ENCODE results near the gene ATP8B1. TPM values are rescaled to one million over a fixed set of nuclear protein-coding genes. Genes with fewer than 3 reads are reported as not detected.

Gene ATP8B1
- total RNA-seq, 2 experiments from 2014 or later = 0.25 TPM; not detected in 1

GRCh38 chr18:57780706-57781347 is 22.3 kb downstream of the ATP8B1 start:
- H3K4me3 Mint-ChIP-seq = no peak overlapping the region
- ATAC-seq (ENCODE audit: low read depth) (no peak), DNase-seq (no peak)
- no peak overlapping the region for H3K27ac Mint-ChIP-seq
- POLR2A ChIA-PET = no interaction called here
- no peaks in the 10 kb centered on the region for H3K36me3 Mint-ChIP-seq
- H3K4me1 Mint-ChIP-seq = peaks cover 17% of the 10 kb centered on the region
- H3K9me3 Mint-ChIP-seq = no peaks in the 10 kb centered on the region
- H3K27me3 Mint-ChIP-seq = no peaks in the 10 kb centered on the region

GRCh38 chr18:57780318-57780705 is 22.8 kb downstream of the ATP8B1 start:
- Mint-ChIP-seq H3K27me3 (no peaks in the 10 kb centered on the region), H3K36me3 (no peaks in the 10 kb centered on the region), H3K4me1 (peaks cover 17% of the 10 kb centered on the region), H3K9me3 (no peaks in the 10 kb centered on the region), H3K27ac (no peak overlapping the region), H3K4me3 (no peak overlapping the region)
- no peak for DNase-seq
- no peak for ATAC-seq (ENCODE audit: low read depth)
- POLR2A ChIA-PET = no interaction called here

GRCh38 chr18:57776767-57777166 is 26.3 kb downstream of the ATP8B1 start:
- Mint-ChIP-seq H3K4me3 (no peak overlapping the region), H3K27me3 (no peaks in the 10 kb centered on the region), H3K9me3 (no peaks in the 10 kb centered on the region), H3K27ac (no peak overlapping the region), H3K4me1 (peaks cover 15% of the 10 kb centered on the region), H3K36me3 (no peaks in the 10 kb centered on the region)
- POLR2A ChIA-PET = no interaction called here
- DNase-seq = no peak
- no peak for ATAC-seq (ENCODE audit: low read depth)

GRCh38 chr18:57776354-57776753 is 26.8 kb downstream of the ATP8B1 start:
- peak; percentile 45 for ATAC-seq (ENCODE audit: low read depth)
- Mint-ChIP-seq H3K9me3 (no peaks in the 10 kb centered on the region), H3K27ac (peak overlapping the region; percentile 63)

GRCh38 chr18:57775937-57776336 is 27.2 kb downstream of the ATP8B1 start:
- Mint-ChIP-seq H3K4me1 (peaks cover 15% of the 10 kb centered on the region), H3K36me3 (no peaks in the 10 kb centered on the region), H3K27me3 (peaks cover 2% of the 10 kb centered on the region), H3K4me3 (no peak overlapping the region), H3K27ac (no peak overlapping the region), H3K9me3 (no peaks in the 10 kb centered on the region)
- POLR2A ChIA-PET = no interaction called here
- DNase-seq (no peak), ATAC-seq (ENCODE audit: low read depth) (no peak)

More at GRCh38 chr18:57776354-57776753, 26.8 kb downstream of the ATP8B1 start:
- Mint-ChIP-seq H3K36me3 (no peaks in the 10 kb centered on the region), H3K27me3 (peaks cover 1% of the 10 kb centered on the region), H3K4me3 (no peak overlapping the region), H3K4me1 (peaks cover 15% of the 10 kb centered on the region)
- POLR2A ChIA-PET = no interaction called here
- no peak for DNase-seq

GRCh38 chr18:57772387-57772799 is 30.7 kb downstream of the ATP8B1 start:
- peaks cover 2% of the 10 kb centered on the region for H3K27me3 Mint-ChIP-seq
- H3K4me1 Mint-ChIP-seq = peaks cover 8% of the 10 kb centered on the region
- no peaks in the 10 kb centered on the region for H3K9me3 Mint-ChIP-seq
- no peaks in the 10 kb centered on the region for H3K36me3 Mint-ChIP-seq
- DNase-seq (no peak), ATAC-seq (ENCODE audit: low read depth) (no peak)
- no peak overlapping the region for H3K27ac Mint-ChIP-seq
- POLR2A ChIA-PET = interaction anchor here (0.5 kb wide), 1 partner anchor 150 kb away, joined by 8 read pairs; no protein-coding TSS in a partner anchor
- no peak overlapping the region for H3K4me3 Mint-ChIP-seq

- peaks cover 6% of the 10 kb centered on the region for H3K4me1 Mint-ChIP-seq
- H3K36me3 Mint-ChIP-seq = peaks cover 2% of the 10 kb centered on the region
- H3K9me3 Mint-ChIP-seq = no peaks in the 10 kb centered on the region
- H3K27ac Mint-ChIP-seq = no peak overlapping the region
- DNase-seq (no peak), ATAC-seq (ENCODE audit: low read depth) (no peak)
- H3K27me3 Mint-ChIP-seq = peaks cover 2% of the 10 kb centered on the region
- no peak overlapping the region for H3K4me3 Mint-ChIP-seq
- POLR2A ChIA-PET = no interaction called here
Measured at GRCh38 chr18:57771626-57772025, 31.5 kb downstream of the ATP8B1 start.

GRCh38 chr18:57771193-57771592 is 31.9 kb downstream of the ATP8B1 start:
- peaks cover 2% of the 10 kb centered on the region for H3K36me3 Mint-ChIP-seq
- POLR2A ChIA-PET = no interaction called here
- H3K9me3 Mint-ChIP-seq = no peaks in the 10 kb centered on the region
- H3K27me3 Mint-ChIP-seq = peaks cover 2% of the 10 kb centered on the region
- DNase-seq = no peak
- H3K27ac Mint-ChIP-seq = no peak overlapping the region
- no peak overlapping the region for H3K4me3 Mint-ChIP-seq
- H3K4me1 Mint-ChIP-seq = peaks cover 1% of the 10 kb centered on the region
- ATAC-seq (ENCODE audit: low read depth) = no peak

GRCh38 chr18:57768537-57769326 is 34.4 kb downstream of the ATP8B1 start:
- POLR2A ChIA-PET = no interaction called here
- no peak for ATAC-seq (ENCODE audit: low read depth)
- Mint-ChIP-seq H3K36me3 (peaks cover 2% of the 10 kb centered on the region), H3K27ac (no peak overlapping the region), H3K4me3 (no peak overlapping the region), H3K27me3 (peaks cover 2% of the 10 kb centered on the region), H3K9me3 (no peaks in the 10 kb centered on the region), H3K4me1 (no peaks in the 10 kb centered on the region)
- DNase-seq = no peak

GRCh38 chr18:57767259-57768050 is 35.7 kb downstream of the ATP8B1 start:
- Mint-ChIP-seq H3K27ac (no peak overlapping the region), H3K9me3 (no peaks in the 10 kb centered on the region), H3K4me3 (no peak overlapping the region), H3K4me1 (no peaks in the 10 kb centered on the region), H3K27me3 (peaks cover 2% of the 10 kb centered on the region), H3K36me3 (peaks cover 2% of the 10 kb centered on the region)
- POLR2A ChIA-PET = no interaction called here
- DNase-seq (no peak), ATAC-seq (ENCODE audit: low read depth) (no peak)

GRCh38 chr18:57764995-57765394 is 38.1 kb downstream of the ATP8B1 start:
- H3K9me3 Mint-ChIP-seq = no peaks in the 10 kb centered on the region
- no peaks in the 10 kb centered on the region for H3K27me3 Mint-ChIP-seq
- no peak overlapping the region for H3K27ac Mint-ChIP-seq
- H3K36me3 Mint-ChIP-seq = peaks cover 2% of the 10 kb centered on the region
- ATAC-seq (ENCODE audit: low read depth) = no peak
- POLR2A ChIA-PET = no interaction called here
- no peak overlapping the region for H3K4me3 Mint-ChIP-seq
- H3K4me1 Mint-ChIP-seq = no peaks in the 10 kb centered on the region
- no peak for DNase-seq

GRCh38 chr18:57764087-57764486 is 39.0 kb downstream of the ATP8B1 start:
- H3K36me3 Mint-ChIP-seq = peaks cover 3% of the 10 kb centered on the region
- no peaks in the 10 kb centered on the region for H3K27me3 Mint-ChIP-seq
- POLR2A ChIA-PET = no interaction called here
- no peak overlapping the region for H3K27ac Mint-ChIP-seq
- H3K4me1 Mint-ChIP-seq = no peaks in the 10 kb centered on the region
- no peak for ATAC-seq (ENCODE audit: low read depth)
- no peak for DNase-seq
- H3K4me3 Mint-ChIP-seq = no peak overlapping the region
- H3K9me3 Mint-ChIP-seq = peaks cover under 1% of the 10 kb centered on the region

- POLR2A ChIA-PET = no interaction called here
- Mint-ChIP-seq H3K4me1 (no peaks in the 10 kb centered on the region), H3K9me3 (peaks cover 1% of the 10 kb centered on the region), H3K27me3 (peaks cover 2% of the 10 kb centered on the region), H3K4me3 (no peak overlapping the region), H3K36me3 (peaks cover 3% of the 10 kb centered on the region), H3K27ac (no peak overlapping the region)
- no peak for DNase-seq
- ATAC-seq (ENCODE audit: low read depth) = no peak
Measured at GRCh38 chr18:57762686-57763085, 40.4 kb downstream of the ATP8B1 start.

All from activated naive CD8-positive, alpha-beta T cell treated with anti-CD3 and anti-CD28 coated beads, Interleukin-2, amount 10 ng/mL, durations not matched to agents 7 days and 5 days (primary cell).